ENCODE data around the gene MUC12.

Gene MUC12

DNA sequence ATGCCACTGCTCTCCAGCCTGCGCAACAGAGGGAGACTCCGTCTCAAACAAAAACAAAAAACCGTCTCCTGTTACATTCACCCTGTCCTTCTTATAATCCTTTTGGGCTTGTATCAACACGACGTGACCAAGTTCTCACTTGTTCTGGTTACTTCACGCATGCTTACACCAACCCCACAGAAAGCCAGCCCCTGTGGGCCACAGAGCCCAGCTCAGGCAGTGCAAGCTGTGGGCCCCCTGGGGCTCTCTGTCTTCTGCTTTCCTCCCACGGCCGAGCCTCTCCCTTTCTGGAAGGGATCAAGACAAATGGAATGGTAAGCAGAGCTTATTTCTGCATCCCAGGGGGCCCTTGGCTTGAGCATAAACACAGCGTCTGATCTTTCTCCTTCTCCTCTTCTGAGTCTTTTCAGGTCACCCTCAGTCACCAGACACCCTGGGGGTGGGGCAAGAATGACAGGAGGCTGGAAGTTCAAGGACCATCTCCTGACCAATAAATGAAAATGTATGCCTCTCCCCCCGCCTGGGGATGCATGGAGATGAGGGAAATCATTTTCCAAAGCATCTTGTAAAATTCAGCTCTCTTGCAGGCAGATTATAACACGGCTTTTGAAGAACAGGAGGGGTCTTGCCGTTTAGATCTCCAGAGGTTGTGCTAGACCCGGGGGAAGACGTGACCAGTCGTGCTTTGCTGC is 96.9 kb downstream of the MUC12 start:
- DNase-seq (ENCODE audit: low spot score): peak; percentile 4

DNA sequence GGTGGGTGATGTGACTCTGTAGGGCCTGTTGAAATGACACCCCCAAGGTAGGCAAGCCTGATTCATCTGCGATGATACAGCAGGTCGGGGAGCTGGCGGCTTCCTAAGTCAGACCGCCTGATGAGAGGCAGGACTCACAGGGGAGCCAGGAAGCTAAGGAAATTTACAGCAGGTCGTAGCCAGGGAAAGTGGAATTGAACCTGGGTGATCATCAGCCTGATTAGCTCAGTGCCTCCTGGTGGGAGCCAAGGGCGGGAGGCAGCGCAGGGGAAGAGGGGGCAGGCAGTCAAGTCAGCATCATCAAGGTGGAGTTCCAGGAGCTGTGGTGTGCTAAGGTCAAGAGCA is 97.4 kb downstream of the MUC12 start:
- no peak for DNase-seq (ENCODE audit: low spot score)

DNA sequence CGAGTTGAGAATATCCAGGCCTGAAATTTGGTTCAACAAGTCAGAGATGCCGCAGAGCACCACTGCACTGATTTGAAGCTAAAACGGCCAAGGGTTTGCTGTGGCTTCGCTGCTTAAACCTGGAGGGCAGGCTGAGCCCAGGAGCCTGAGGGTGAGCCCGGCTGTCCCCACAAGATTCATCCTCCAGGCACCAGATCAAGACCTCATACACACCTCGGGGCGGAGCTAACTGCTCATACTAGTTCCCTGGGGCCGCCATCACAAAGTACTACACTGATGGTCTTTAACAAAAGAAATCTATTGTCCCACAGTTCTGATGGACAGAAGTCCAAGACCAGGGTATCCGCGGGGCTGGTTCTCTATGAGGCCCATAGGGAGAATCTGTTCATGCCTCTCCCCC is 99.0 kb downstream of the MUC12 start:
- DNase-seq (ENCODE audit: low spot score): no peak

All from GM03348 (cell line).